PC-9 (cell line): ENCODE data around the gene PIK3C3.

Source experiments
- CTCF ChIP-seq: fragments of 200-600 bp; sonication (generic); conservative IDR thresholded peaks from 2 replicates; pipeline ENCODE4 v1.6.1; 2017; ENCODE audit warnings: mixed run types, antibody characterized with exemption, mild to moderate bottlenecking, moderate library complexity
- EZH2 ChIP-seq: fragments of 200-600 bp; sonication (generic); IDR thresholded peaks from 2 replicates; pipeline ENCODE4 v1.8.0; 2017; ENCODE audit warnings: antibody characterized with exemption, low read depth

GRCh38 chr18:41932899-41933298, 22.1 kb upstream of the PIK3C3 start:
- no peak for TF ChIP-seq CTCF
- TF ChIP-seq EZH2 = no peak
